Measurements from ENCODE around the gene FLT3LG.
A peak's percentile ranks its signal among the peaks of the same experiment; 100 is the strongest.
"Not testable (repeated sequence)": the region's sequence is repeated elsewhere in the genome, so short reads cannot be mapped to it uniquely, and the experiment has no call there.

Gene FLT3LG

GRCh38 chr19:49465371-49465770, 8.6 kb upstream of the FLT3LG start:
- Mint-ChIP-seq H3K4me1 (ENCODE audit: low read depth) (peaks cover 18% of the 10 kb centered on the region), H3K27ac (peak overlapping the region; percentile 34), H3K9me3 (ENCODE audit: low read depth) (no peaks in the 10 kb centered on the region), H3K27me3 (no peaks in the 10 kb centered on the region), H3K4me3 (no peak overlapping the region), H3K36me3 (peaks cover 4% of the 10 kb centered on the region)

- Mint-ChIP-seq H3K27ac (peak overlapping the region; percentile 28), H3K36me3 (peaks cover 4% of the 10 kb centered on the region), H3K4me1 (ENCODE audit: low read depth) (peaks cover 40% of the 10 kb centered on the region), H3K9me3 (ENCODE audit: low read depth) (no peaks in the 10 kb centered on the region), H3K4me3 (no peak overlapping the region), H3K27me3 (no peaks in the 10 kb centered on the region)
These were observed 5.8 kb upstream of the FLT3LG start for GRCh38 chr19:49468199-49468598.

- Mint-ChIP-seq H3K27me3 (no peaks in the 10 kb centered on the region), H3K4me3 (peak overlapping the region; percentile 70), H3K36me3 (peaks cover 4% of the 10 kb centered on the region), H3K9me3 (ENCODE audit: low read depth) (no peaks in the 10 kb centered on the region), H3K27ac (peak overlapping the region; percentile 90), H3K4me1 (ENCODE audit: low read depth) (peaks cover 45% of the 10 kb centered on the region)
These were observed 5.1 kb upstream of the FLT3LG start for GRCh38 chr19:49468746-49469447.

GRCh38 chr19:49469828-49470614, 4.0 kb upstream of the FLT3LG start:
- Mint-ChIP-seq H3K27me3 (no peaks in the 10 kb centered on the region), H3K4me1 (ENCODE audit: low read depth) (peaks cover 45% of the 10 kb centered on the region), H3K4me3 (peak overlapping the region; percentile 49), H3K9me3 (ENCODE audit: low read depth) (no peaks in the 10 kb centered on the region), H3K27ac (peak overlapping the region; percentile 83), H3K36me3 (peaks cover 4% of the 10 kb centered on the region)

GRCh38 chr19:49470615-49470978, 3.4 kb upstream of the FLT3LG start:
- Mint-ChIP-seq H3K27me3 (no peaks in the 10 kb centered on the region), H3K9me3 (ENCODE audit: low read depth) (no peaks in the 10 kb centered on the region), H3K27ac (peak overlapping the region; percentile 83), H3K4me3 (peak overlapping the region; percentile 49), H3K36me3 (peaks cover 4% of the 10 kb centered on the region), H3K4me1 (ENCODE audit: low read depth) (peaks cover 49% of the 10 kb centered on the region)

GRCh38 chr19:49472936-49473335, 1.1 kb upstream of the FLT3LG start:
- Mint-ChIP-seq H3K27ac (peak overlapping the region; percentile 88), H3K9me3 (ENCODE audit: low read depth) (no peaks in the 10 kb centered on the region), H3K4me1 (ENCODE audit: low read depth) (peaks cover 60% of the 10 kb centered on the region), H3K27me3 (no peaks in the 10 kb centered on the region), H3K36me3 (peaks cover 6% of the 10 kb centered on the region), H3K4me3 (peak overlapping the region; percentile 94)

GRCh38 chr19:49473501-49473867, 531 bp upstream of the FLT3LG start:
- H3K4me1 Mint-ChIP-seq (ENCODE audit: low read depth): peaks cover 58% of the 10 kb centered on the region
- H3K27me3 Mint-ChIP-seq; H3K9me3 Mint-ChIP-seq (ENCODE audit: low read depth); H3K36me3 Mint-ChIP-seq: not testable (repeated sequence)
- peak overlapping the region; percentile 88 for H3K27ac Mint-ChIP-seq
- H3K4me3 Mint-ChIP-seq: peak overlapping the region; percentile 94

GRCh38 chr19:49474542-49474924, 518 bp downstream of the FLT3LG start:
- Mint-ChIP-seq H3K4me3 (peak overlapping the region; percentile 94), H3K27me3 (no peaks in the 10 kb centered on the region), H3K36me3 (peaks cover 3% of the 10 kb centered on the region), H3K27ac (peak overlapping the region; percentile 86), H3K9me3 (ENCODE audit: low read depth) (no peaks in the 10 kb centered on the region), H3K4me1 (ENCODE audit: low read depth) (peaks cover 52% of the 10 kb centered on the region)

GRCh38 chr19:49475191-49475917, 1.3 kb downstream of the FLT3LG start:
- H3K27ac Mint-ChIP-seq: peak overlapping the region; percentile 96
- peaks cover 3% of the 10 kb centered on the region for H3K36me3 Mint-ChIP-seq
- H3K4me3 Mint-ChIP-seq: peak overlapping the region; percentile 94
- H3K4me1 Mint-ChIP-seq (ENCODE audit: low read depth): peaks cover 48% of the 10 kb centered on the region
- no peaks in the 10 kb centered on the region for H3K27me3 Mint-ChIP-seq
- H3K9me3 Mint-ChIP-seq (ENCODE audit: low read depth): no peaks in the 10 kb centered on the region

- Mint-ChIP-seq H3K9me3 (ENCODE audit: low read depth) (no peaks in the 10 kb centered on the region), H3K27ac (peak overlapping the region; percentile 96), H3K36me3 (peaks cover 3% of the 10 kb centered on the region), H3K27me3 (no peaks in the 10 kb centered on the region), H3K4me1 (ENCODE audit: low read depth) (peaks cover 44% of the 10 kb centered on the region), H3K4me3 (peak overlapping the region; percentile 94)
These were observed 2.2 kb downstream of the FLT3LG start for GRCh38 chr19:49475995-49476880.

GRCh38 chr19:49479975-49480628, 6.1 kb downstream of the FLT3LG start:
- H3K27me3 Mint-ChIP-seq: no peaks in the 10 kb centered on the region
- H3K27ac Mint-ChIP-seq: peak overlapping the region; percentile 75
- no peaks in the 10 kb centered on the region for H3K9me3 Mint-ChIP-seq (ENCODE audit: low read depth)
- peak overlapping the region; percentile 7 for H3K4me3 Mint-ChIP-seq
- peaks cover 3% of the 10 kb centered on the region for H3K36me3 Mint-ChIP-seq
- peaks cover 33% of the 10 kb centered on the region for H3K4me1 Mint-ChIP-seq (ENCODE audit: low read depth)

GRCh38 chr19:49481020-49481683, 7.1 kb downstream of the FLT3LG start:
- peak overlapping the region; percentile 72 for H3K27ac Mint-ChIP-seq
- H3K4me1 Mint-ChIP-seq (ENCODE audit: low read depth): peaks cover 27% of the 10 kb centered on the region
- H3K9me3 Mint-ChIP-seq (ENCODE audit: low read depth): no peaks in the 10 kb centered on the region
- H3K36me3 Mint-ChIP-seq: peaks cover 3% of the 10 kb centered on the region
- no peak overlapping the region for H3K4me3 Mint-ChIP-seq
- no peaks in the 10 kb centered on the region for H3K27me3 Mint-ChIP-seq

- peaks cover 32% of the 10 kb centered on the region for H3K4me1 Mint-ChIP-seq (ENCODE audit: low read depth)
- H3K4me3 Mint-ChIP-seq: peak overlapping the region; percentile 52
- no peaks in the 10 kb centered on the region for H3K27me3 Mint-ChIP-seq
- H3K9me3 Mint-ChIP-seq (ENCODE audit: low read depth): no peaks in the 10 kb centered on the region
- H3K36me3 Mint-ChIP-seq: peaks cover 24% of the 10 kb centered on the region
- H3K27ac Mint-ChIP-seq: peak overlapping the region; percentile 85
These were observed 12.2 kb downstream of the FLT3LG start for GRCh38 chr19:49486232-49486631.
